GM23338 (cell line): ENCODE data around the gene DAO. TPM values are rescaled to one million over a fixed set of nuclear protein-coding genes. Genes with fewer than 3 reads are reported as not detected.

Experiments
- ATAC-seq: fragments of 200-7000 bp; cut with Tn5 transposase; 3 replicates; pipeline ENCODE4 v1.9.1; 2020
- DNase-seq: peaks from one replicate; pipeline ENCODE4 v3.0.0-alpha.2; 2015; ENCODE audit warnings: low spot score
- H2AFZ ChIP-seq: fragments of 200-600 bp; sonication (generic); 2 replicates; pipeline ENCODE4 v1.8.0; 2016; ENCODE audit warnings: antibody characterized with exemption, mild to moderate bottlenecking, moderate library complexity
- H3F3A ChIP-seq: fragments of 200-600 bp; sonication (generic); replicated peaks from 2 replicates; pipeline ENCODE4 v1.8.0; 2017; ENCODE audit warnings: antibody characterized with exemption, mixed run types, low read depth
- H3K27ac ChIP-seq: fragments of 200-600 bp; sonication (generic); 2 replicates; pipeline ENCODE4 v1.6.1; 2016; ENCODE audit warnings: low read depth
- H3K27me3 ChIP-seq: fragments of 200-600 bp; sonication (generic); 2 replicates; pipeline ENCODE4 v1.8.0; 2016; ENCODE audit warnings: mild to moderate bottlenecking, mixed run types, moderate library complexity; ENCODE audit not compliant: insufficient read depth
- H3K36me3 ChIP-seq: fragments of 200-600 bp; sonication (generic); 2 replicates; pipeline ENCODE4 v1.8.0; 2016; ENCODE audit warnings: mild to moderate bottlenecking; ENCODE audit not compliant: insufficient read depth
- H3K4me1 ChIP-seq: fragments of 200-600 bp; sonication (generic); 2 replicates; pipeline ENCODE4 v1.8.0; 2016; ENCODE audit warnings: mild to moderate bottlenecking, moderate library complexity; ENCODE audit not compliant: insufficient read depth
- H3K4me2 ChIP-seq: fragments of 200-600 bp; sonication (generic); 2 replicates; pipeline ENCODE4 v1.7.1; 2017; ENCODE audit warnings: mixed run types
- H3K4me3 ChIP-seq: fragments of 200-600 bp; sonication (generic); 2 replicates; pipeline ENCODE4 v1.6.1; 2016; ENCODE audit warnings: mixed run types
- H3K79me2 ChIP-seq: fragments of 200-600 bp; sonication (generic); replicated peaks from 2 replicates; pipeline ENCODE4 v1.8.0; 2017; ENCODE audit warnings: mild to moderate bottlenecking; ENCODE audit not compliant: insufficient read depth
- H3K9me2 ChIP-seq: fragments of 200-600 bp; sonication (generic); 2 replicates; pipeline ENCODE4 v1.8.0; 2017; ENCODE audit not compliant: insufficient read depth
- H4K20me1 ChIP-seq: fragments of 200-600 bp; sonication (generic); replicated peaks from 2 replicates; pipeline ENCODE4 v1.8.0; 2017; ENCODE audit warnings: mild to moderate bottlenecking; ENCODE audit not compliant: insufficient read depth
- H3K27ac Mint-ChIP-seq: 2 replicates; pipeline ENCODE4 v1.8.0; 2020; ENCODE audit warnings: inconsistent platforms, mild to moderate bottlenecking, moderate library complexity, mixed read lengths
- H3K27me3 Mint-ChIP-seq: 3 replicates; pipeline ENCODE4 v1.8.0; 2022; ENCODE audit warnings: low read depth, mild to moderate bottlenecking, moderate library complexity, mixed read lengths, inconsistent platforms; ENCODE audit not compliant: insufficient read depth, poor library complexity
- H3K36me3 Mint-ChIP-seq: 3 replicates; pipeline ENCODE4 v1.8.0; 2021; ENCODE audit warnings: low read depth, mild to moderate bottlenecking, inconsistent platforms, moderate library complexity, mixed read lengths
- H3K4me1 Mint-ChIP-seq: 3 replicates; pipeline ENCODE4 v1.8.0; 2020; ENCODE audit warnings: mild to moderate bottlenecking, inconsistent platforms, mixed read lengths
- H3K4me3 Mint-ChIP-seq: 3 replicates; pipeline ENCODE4 v1.8.0; 2021; ENCODE audit warnings: moderate library complexity, mild to moderate bottlenecking, inconsistent platforms, mixed read lengths
- H3K9me3 Mint-ChIP-seq: 3 replicates; pipeline ENCODE4 v1.8.0; 2020; ENCODE audit warnings: moderate library complexity, mild to moderate bottlenecking, inconsistent platforms, mixed read lengths
- EZH2 ChIP-seq: fragments of 200-600 bp; sonication (generic); IDR thresholded peaks from one replicate; pipeline ENCODE4 v1.8.0; 2017; ENCODE audit warnings: antibody characterized with exemption, mild to moderate bottlenecking, low read depth; ENCODE audit not compliant: unreplicated experiment
- EZH2phosphoT487 ChIP-seq: fragments of 200-600 bp; sonication (generic); IDR thresholded peaks from one replicate; pipeline ENCODE4 v1.8.1; 2018; ENCODE audit warnings: antibody characterized with exemption; ENCODE audit not compliant: unreplicated experiment
- NANOG ChIP-seq: IDR thresholded peaks from 2 replicates; pipeline ENCODE4 v1.6.1; 2016; ENCODE audit warnings: antibody characterized with exemption, borderline replicate concordance
- polyA plus RNA-seq: library from polyadenylated mRNA; unstranded; fragments of >200 nt; fragmentation: Nextera tagmentation; extraction: Ambion mirVana; gene quantifications from 2 replicates; pipeline ENCODE4 v1.2.1, GENCODE V29; 2016
- total RNA-seq: library from RNA; depleted of rRNA; stranded (reverse); fragments of >200 nt; shearing (Covaris generic); gene quantifications from 2 replicates; pipeline ENCODE4 v1.2.3, GENCODE V29; 2014
- TF ChIP-seq, protein P1 (sequence below): fragments of 250-450 bp; sonication (Bioruptor Pico); IDR thresholded peaks from 2 replicates; pipeline ENCODE4 v1.5.0; 2020; ENCODE audit warnings: mild to moderate bottlenecking, moderate library complexity
- TF ChIP-seq, protein P2 (sequence below): IDR thresholded peaks from 2 replicates; pipeline ENCODE4 v1.6.1; 2016; ENCODE audit warnings: antibody characterized with exemption
- TF ChIP-seq, protein P3 (sequence below), 2 experiments: fragments of 200-600 bp in 1 of 2; sonication (generic) in 1 of 2; conservative IDR thresholded peaks; 2 replicates each; pipeline versions ENCODE4 v1.5.1 to v1.6.1; 2016 to 2017; ENCODE audit warnings: antibody characterized with exemption in 2 of 2, low read depth in 2 of 2, mild to moderate bottlenecking in 2 of 2, moderate library complexity in 1 of 2

Gene DAO
- total and polyA plus RNA-seq, 2 experiments from 2014 or later, result not detected

DNA sequence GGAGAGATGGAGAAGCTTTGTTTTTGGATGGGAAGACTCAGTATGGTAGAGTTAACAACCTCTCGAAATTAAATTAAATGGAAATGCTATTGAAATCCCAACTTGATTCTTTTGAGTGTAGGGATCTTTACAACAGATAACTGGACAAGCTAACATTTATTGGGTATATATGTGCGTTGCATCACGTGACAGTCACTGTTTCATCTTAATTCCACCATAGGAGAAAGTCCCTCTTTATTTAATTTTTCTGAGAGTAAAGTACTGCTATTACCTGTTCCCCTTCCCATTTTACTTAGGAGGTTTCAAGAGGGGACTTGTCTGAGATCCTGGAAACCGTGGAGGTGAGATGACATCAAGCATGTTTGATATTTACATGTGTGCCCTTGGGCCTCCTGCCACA lies 11.1 kb upstream of the DAO start (continued):
- TF ChIP-seq, protein P1, sequence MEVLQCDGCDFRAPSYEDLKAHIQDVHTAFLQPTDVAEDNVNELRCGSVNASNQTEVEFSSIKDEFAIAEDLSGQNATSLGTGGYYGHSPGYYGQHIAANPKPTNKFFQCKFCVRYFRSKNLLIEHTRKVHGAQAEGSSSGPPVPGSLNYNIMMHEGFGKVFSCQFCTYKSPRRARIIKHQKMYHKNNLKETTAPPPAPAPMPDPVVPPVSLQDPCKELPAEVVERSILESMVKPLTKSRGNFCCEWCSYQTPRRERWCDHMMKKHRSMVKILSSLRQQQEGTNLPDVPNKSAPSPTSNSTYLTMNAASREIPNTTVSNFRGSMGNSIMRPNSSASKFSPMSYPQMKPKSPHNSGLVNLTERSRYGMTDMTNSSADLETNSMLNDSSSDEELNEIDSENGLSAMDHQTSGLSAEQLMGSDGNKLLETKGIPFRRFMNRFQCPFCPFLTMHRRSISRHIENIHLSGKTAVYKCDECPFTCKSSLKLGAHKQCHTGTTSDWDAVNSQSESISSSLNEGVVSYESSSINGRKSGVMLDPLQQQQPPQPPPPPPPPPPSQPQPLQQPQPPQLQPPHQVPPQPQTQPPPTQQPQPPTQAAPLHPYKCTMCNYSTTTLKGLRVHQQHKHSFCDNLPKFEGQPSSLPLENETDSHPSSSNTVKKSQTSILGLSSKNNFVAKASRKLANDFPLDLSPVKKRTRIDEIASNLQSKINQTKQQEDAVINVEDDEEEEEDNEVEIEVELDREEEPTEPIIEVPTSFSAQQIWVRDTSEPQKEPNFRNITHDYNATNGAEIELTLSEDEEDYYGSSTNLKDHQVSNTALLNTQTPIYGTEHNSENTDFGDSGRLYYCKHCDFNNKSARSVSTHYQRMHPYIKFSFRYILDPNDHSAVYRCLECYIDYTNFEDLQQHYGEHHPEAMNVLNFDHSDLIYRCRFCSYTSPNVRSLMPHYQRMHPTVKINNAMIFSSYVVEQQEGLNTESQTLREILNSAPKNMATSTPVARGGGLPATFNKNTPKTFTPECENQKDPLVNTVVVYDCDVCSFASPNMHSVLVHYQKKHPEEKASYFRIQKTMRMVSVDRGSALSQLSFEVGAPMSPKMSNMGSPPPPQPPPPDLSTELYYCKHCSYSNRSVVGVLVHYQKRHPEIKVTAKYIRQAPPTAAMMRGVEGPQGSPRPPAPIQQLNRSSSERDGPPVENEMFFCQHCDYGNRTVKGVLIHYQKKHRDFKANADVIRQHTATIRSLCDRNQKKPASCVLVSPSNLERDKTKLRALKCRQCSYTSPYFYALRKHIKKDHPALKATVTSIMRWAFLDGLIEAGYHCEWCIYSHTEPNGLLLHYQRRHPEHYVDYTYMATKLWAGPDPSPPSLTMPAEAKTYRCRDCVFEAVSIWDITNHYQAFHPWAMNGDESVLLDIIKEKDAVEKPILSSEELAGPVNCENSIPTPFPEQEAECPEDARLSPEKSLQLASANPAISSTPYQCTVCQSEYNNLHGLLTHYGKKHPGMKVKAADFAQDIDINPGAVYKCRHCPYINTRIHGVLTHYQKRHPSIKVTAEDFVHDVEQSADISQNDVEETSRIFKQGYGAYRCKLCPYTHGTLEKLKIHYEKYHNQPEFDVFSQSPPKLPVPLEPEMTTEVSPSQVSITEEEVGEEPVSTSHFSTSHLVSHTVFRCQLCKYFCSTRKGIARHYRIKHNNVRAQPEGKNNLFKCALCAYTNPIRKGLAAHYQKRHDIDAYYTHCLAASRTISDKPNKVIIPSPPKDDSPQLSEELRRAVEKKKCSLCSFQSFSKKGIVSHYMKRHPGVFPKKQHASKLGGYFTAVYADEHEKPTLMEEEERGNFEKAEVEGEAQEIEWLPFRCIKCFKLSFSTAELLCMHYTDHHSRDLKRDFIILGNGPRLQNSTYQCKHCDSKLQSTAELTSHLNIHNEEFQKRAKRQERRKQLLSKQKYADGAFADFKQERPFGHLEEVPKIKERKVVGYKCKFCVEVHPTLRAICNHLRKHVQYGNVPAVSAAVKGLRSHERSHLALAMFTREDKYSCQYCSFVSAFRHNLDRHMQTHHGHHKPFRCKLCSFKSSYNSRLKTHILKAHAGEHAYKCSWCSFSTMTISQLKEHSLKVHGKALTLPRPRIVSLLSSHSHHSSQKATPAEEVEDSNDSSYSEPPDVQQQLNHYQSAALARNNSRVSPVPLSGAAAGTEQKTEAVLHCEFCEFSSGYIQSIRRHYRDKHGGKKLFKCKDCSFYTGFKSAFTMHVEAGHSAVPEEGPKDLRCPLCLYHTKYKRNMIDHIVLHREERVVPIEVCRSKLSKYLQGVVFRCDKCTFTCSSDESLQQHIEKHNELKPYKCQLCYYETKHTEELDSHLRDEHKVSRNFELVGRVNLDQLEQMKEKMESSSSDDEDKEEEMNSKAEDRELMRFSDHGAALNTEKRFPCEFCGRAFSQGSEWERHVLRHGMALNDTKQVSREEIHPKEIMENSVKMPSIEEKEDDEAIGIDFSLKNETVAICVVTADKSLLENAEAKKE, result no peak

DNA sequence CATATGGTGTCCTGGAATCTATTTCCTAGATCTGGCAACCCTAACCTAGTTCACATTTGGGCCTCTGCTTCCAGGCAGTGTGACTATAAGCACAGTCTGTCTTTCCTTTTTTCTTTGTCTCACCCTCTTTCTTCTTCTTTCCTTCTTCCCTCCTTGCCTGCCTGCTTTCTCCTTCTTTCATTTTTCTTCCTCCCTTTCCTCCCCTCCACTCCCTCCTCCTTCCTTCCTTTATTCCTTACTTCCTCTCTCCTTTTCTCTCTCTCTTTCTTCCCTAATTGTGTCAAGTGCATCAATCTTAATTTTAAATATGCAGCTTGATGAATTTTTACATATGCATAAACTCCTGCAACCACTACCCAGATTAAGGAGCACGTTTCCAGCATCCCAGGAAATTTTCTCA lies 4.6 kb upstream of the DAO start:
- no peaks in the 10 kb centered on the region for H3K9me3 Mint-ChIP-seq

DNA sequence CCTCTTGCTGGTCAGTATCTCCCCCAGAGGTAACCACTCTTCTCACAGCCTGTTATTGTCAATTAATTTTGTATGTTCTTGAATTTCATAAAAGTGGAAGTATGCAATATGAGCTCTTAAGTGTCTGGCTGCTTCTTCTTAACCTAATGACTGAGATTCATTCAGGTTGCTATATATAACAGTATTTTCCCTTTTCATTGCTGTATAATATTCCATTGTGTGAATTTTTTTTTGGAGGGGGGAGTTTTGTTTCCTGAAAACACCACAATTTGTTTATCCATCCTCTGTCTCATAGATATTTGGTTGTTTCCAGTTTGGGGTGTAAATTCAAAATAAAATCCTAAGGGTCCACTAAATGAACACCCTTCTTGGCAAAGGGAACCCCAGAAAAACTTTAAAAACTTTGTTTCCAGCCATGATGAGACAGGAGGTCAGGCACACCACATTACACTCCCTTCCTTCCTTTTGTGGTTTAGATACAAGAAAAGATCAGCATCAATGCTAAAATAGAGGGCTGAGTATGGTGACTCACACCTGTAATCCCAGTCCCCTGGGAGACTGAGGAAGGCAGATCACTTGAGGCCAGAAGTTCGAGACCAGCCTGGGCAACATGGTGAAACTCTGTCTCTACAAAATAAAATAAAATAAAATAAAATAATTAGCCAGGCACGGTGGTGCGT lies 4.1 kb upstream of the DAO start:
- no peak for ATAC-seq
- Mint-ChIP-seq H3K27me3 (peaks cover 5% of the 10 kb centered on the region), H3K4me1 (peaks cover 2% of the 10 kb centered on the region; the same call in 1 of the 3 replicates), H3K4me3 (no peak overlapping the region), H3K36me3 (no peaks in the 10 kb centered on the region), H3K27ac (no peak overlapping the region), H3K9me3 (no peaks in the 10 kb centered on the region)
- Histone ChIP-seq H3K4me3 (no peak overlapping the region), H2AFZ (no peak overlapping the region), H3K27me3 (no peaks in the 10 kb centered on the region), H3F3A (no peaks in the 10 kb centered on the region), H3K36me3 (no peaks in the 10 kb centered on the region), H4K20me1 (no peaks in the 10 kb centered on the region), H3K4me1 (no peaks in the 10 kb centered on the region; the same call in 1 of the 2 replicates), H3K27ac (no peak overlapping the region), H3K79me2 (no peaks in the 10 kb centered on the region), H3K9me2 (no peaks in the 10 kb centered on the region), H3K4me2 (no peak overlapping the region)
- no peak for DNase-seq
- TF ChIP-seq, protein P2, sequence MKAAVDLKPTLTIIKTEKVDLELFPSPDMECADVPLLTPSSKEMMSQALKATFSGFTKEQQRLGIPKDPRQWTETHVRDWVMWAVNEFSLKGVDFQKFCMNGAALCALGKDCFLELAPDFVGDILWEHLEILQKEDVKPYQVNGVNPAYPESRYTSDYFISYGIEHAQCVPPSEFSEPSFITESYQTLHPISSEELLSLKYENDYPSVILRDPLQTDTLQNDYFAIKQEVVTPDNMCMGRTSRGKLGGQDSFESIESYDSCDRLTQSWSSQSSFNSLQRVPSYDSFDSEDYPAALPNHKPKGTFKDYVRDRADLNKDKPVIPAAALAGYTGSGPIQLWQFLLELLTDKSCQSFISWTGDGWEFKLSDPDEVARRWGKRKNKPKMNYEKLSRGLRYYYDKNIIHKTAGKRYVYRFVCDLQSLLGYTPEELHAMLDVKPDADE, result no peak
- TF ChIP-seq EZH2phosphoT487 (no peak), EZH2 (no peak), NANOG (no peak)
- TF ChIP-seq, protein P3, sequence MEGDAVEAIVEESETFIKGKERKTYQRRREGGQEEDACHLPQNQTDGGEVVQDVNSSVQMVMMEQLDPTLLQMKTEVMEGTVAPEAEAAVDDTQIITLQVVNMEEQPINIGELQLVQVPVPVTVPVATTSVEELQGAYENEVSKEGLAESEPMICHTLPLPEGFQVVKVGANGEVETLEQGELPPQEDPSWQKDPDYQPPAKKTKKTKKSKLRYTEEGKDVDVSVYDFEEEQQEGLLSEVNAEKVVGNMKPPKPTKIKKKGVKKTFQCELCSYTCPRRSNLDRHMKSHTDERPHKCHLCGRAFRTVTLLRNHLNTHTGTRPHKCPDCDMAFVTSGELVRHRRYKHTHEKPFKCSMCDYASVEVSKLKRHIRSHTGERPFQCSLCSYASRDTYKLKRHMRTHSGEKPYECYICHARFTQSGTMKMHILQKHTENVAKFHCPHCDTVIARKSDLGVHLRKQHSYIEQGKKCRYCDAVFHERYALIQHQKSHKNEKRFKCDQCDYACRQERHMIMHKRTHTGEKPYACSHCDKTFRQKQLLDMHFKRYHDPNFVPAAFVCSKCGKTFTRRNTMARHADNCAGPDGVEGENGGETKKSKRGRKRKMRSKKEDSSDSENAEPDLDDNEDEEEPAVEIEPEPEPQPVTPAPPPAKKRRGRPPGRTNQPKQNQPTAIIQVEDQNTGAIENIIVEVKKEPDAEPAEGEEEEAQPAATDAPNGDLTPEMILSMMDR (conservative IDR thresholded peaks at IDR 0.05; ENCODE audit: low read depth in 2 of 2), result no peak

More for the DNA sequence above, 4.6 kb upstream of the DAO start:
- Histone ChIP-seq H3K27me3 (no peaks in the 10 kb centered on the region), H2AFZ (no peak overlapping the region), H4K20me1 (no peaks in the 10 kb centered on the region), H3K4me1 (no peaks in the 10 kb centered on the region; the same call in 1 of the 2 replicates), H3F3A (no peaks in the 10 kb centered on the region), H3K4me3 (no peak overlapping the region), H3K27ac (no peak overlapping the region), H3K79me2 (no peaks in the 10 kb centered on the region), H3K9me2 (no peaks in the 10 kb centered on the region), H3K36me3 (no peaks in the 10 kb centered on the region), H3K4me2 (no peak overlapping the region)
- ATAC-seq (no peak), DNase-seq (no peak)
- Mint-ChIP-seq H3K27me3 (peaks cover 5% of the 10 kb centered on the region), H3K4me3 (no peak overlapping the region), H3K4me1 (peaks cover 2% of the 10 kb centered on the region; the same call in 1 of the 3 replicates), H3K36me3 (no peaks in the 10 kb centered on the region), H3K27ac (no peak overlapping the region)
- no peak for TF ChIP-seq NANOG
